GM19372 (cell line): Measurements from ENCODE around the gene SPINK8.
"Not testable (repeated sequence)": the region's sequence is repeated elsewhere in the genome, so short reads cannot be mapped to it uniquely, and the experiment has no call there.

ENCODE experiments used
- ATAC-seq: cut with Tn5 transposase; IDR thresholded peaks from one replicate; pipeline ENCODE4 v1.9.1; 2021; ENCODE audit warnings: mild to moderate bottlenecking, low read depth, moderate library complexity; ENCODE audit not compliant: unreplicated experiment

SPINK8 gene

GRCh38 chr3:48285132-48285531 lies 48.3 kb downstream of the SPINK8 start:
- ATAC-seq, result no peak

GRCh38 chr3:48280881-48281280 lies 52.6 kb downstream of the SPINK8 start:
- ATAC-seq, result no peak

DNA sequence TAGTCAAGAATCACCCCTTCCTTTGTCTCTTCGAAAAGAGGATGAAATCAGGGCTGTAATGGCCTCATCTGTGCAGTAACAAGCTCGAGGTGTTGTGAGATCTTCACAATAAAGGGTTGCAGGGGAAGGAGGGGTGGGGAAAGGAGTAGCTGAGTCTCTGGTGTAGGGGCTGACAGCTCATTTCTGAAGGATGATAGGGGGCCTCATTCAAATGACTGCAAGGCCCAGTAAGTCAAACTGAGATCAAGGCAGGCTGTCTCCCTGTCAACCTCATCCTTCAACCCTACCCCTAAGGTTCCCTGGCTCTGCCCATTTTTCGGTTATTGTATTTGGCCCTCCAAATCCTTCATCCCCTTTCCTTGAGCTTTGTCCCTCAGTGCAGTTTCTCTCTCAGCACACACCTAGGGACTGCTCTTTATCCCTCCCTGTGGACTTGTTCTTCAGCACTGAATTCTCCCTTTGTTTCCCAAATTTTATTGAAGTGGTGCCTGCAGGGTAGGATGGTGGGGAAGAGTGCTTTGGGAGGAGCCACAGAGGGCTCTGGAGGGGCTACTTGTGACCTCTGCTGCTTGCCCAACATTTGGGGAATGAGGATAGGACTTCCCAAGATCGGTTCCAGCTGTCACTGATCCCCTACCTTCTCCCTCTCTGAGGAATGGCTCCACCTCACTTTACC lies 54.4 kb downstream of the SPINK8 start:
- ATAC-seq, result no peak

DNA sequence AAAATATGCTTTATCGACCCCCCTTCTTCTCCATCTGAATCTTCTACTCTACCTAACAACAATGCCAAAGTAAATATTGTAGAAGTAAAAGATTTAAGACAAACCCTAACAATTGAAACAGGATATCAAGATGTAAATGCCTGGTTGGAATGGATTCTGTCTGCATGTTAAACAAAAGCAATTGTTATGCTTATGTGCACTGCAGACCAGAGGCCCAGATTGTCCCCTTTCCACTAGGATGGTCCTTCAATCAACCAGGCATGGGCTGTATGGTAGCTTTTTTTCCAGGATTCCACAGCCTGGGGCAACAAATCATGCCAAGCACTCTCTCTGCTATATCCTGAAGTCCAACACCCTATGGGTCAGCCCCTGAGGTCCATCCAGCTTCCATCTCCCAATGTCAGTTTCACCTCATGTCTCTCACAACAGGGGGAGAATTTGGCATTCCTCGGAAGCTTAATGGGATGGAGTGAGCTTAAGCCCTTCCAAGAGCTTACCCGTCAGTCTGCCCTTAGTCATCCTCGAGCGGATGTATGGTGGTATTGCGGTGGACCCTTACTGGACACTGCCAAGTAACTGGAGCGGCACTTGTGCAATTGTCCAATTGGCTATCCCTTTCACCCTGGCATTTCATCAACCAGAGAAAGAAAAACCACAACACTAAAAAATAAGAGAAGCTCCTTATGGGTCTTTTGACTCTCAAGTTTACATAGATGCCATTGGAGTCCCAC lies 56.4 kb downstream of the SPINK8 start:
- ATAC-seq, result no peak

GRCh38 chr3:48275287-48276027 lies 58.0 kb downstream of the SPINK8 start:
- no peak for ATAC-seq

DNA sequence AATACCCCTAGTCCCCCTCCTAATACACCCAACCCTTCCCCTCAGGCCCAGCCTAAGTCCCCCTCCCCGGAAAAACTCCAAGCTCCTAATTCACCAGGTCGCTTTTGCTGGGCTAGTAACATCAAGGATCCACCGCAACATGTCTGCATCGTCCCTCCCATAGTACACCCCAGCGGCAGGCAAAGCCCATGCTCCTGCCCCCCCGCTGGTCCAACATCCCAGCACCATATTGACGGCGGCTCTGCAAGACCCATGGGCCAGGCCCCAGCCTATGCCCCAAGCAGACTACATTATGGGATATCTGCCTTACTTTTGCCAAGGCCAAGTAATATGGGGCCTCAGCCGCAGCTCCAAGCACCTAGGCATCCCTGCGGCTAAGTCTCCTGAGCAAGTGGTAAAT lies 59.0 kb downstream of the SPINK8 start:
- ATAC-seq, result no peak

DNA sequence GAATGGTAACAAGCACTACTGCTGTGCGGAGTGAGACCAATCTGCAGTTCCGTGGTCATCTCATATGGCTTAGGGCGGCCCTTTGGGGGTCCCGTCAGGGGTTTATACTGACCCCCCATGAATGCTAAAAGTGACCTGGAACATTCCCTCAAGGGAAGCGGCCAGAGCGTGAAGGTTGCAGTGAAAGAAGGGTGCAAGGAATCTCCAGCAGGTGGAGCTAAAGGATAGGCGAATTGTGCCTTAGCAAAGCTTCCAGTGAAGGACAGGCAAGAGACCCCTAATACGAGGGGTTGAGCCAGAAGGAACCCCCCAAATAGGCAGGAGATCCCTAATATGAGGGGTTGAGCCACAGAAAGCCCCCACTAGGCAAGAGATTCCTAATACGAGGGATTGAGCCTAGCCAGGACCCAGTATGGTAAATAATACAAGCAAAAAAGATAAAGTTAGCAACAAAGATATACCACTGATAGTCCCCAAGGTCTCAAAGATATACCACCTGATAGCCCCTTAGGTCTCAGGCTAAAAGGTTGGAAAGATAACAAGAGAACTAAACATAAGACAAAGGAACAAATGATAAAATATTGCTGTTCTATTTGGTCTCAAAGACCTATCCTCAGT lies 59.8 kb downstream of the SPINK8 start:
- ATAC-seq, result no peak

GRCh38 chr3:48271763-48272498 lies 61.5 kb downstream of the SPINK8 start:
- no peak for ATAC-seq

DNA sequence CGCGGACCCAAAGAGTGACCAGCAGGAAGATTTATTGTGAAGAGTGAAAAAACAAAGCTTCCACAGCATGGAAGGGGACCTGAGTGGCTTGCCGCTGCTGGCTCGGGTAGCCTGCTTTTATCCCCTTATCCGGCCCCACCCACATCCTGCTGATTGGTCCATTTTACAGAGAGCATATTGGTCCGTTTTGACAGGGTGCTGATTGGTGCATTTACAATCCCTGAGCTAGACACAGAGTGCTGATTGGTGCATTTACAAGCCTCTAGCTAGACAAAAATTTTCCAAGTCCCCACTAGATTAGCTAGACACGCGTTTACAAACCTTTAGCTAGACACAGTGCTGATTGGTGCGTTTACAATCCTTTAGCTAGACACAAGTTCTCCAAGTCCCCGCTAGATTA lies 62.2 kb downstream of the SPINK8 start:
- ATAC-seq, result not testable (repeated sequence)

DNA sequence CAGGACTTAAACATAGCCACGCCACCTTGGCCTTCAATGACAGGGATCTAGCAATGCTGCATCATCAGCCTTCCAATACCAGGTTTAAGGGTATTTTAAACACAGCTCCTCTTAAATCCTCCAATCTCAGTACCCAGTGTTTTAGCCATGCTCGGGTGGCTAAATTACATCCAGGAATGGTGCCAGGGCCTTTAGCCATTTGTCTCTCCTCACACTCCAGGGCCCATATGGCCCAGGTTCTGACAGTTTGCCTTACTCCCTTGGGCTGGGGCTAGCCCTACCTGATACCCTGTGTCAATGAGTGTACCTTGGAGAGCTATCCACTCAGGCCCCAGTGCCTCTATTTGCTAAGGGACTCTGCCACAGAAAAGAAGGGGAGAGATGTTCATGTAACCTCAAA lies 63.2 kb downstream of the SPINK8 start:
- ATAC-seq, result no peak

- ATAC-seq, result no peak
These were observed 63.9 kb downstream of the SPINK8 start for GRCh38 chr3:48269592-48269991.

- no peak for ATAC-seq
These were observed 64.4 kb downstream of the SPINK8 start for GRCh38 chr3:48268936-48269561.

DNA sequence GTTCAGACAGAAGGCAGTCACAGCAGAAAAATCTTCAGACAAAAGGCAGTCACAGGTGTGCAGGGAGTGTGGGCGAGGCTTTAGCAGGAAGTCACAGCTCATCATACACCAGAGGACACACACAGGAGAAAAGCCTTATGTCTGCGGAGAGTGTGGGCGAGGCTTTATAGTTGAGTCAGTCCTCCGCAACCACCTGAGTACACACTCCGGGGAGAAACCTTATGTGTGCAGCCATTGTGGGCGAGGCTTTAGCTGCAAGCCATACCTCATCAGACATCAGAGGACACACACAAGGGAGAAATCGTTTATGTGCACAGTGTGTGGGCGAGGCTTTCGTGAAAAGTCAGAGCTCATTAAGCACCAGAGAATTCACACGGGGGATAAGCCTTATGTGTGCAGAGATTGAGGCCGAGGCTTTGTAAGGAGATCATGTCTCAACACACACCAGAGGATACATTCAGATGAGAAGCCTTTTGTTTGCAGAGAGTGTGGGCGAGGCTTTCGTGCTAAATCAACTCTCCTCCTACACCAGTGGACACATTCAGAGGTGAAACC lies 65.0 kb downstream of the SPINK8 start:
- ATAC-seq, result no peak

- no peak for ATAC-seq
These were observed 65.7 kb downstream of the SPINK8 start for GRCh38 chr3:48267782-48268181.

DNA sequence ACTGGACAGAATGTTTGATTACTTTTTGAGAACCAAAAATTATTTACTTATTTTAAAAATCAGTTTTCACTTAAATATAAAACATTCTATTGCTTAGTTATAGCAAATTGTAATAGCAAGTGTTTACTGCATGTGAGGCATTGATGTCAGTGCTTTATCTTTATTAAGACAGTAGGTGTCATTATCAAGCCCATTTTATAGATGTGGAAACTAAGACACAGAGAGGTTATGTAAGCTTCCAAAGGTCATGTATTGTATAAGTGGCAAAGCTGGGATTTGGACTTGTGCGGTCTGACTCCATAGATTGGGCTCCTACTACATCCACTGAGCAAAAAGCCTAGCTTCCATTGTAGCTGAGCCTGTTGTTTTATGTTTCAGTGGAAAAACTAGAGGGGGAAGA lies 74.9 kb downstream of the SPINK8 start:
- no peak for ATAC-seq
